ENCODE results near the gene NKX2-1.

NKX2-1 gene

DNA sequence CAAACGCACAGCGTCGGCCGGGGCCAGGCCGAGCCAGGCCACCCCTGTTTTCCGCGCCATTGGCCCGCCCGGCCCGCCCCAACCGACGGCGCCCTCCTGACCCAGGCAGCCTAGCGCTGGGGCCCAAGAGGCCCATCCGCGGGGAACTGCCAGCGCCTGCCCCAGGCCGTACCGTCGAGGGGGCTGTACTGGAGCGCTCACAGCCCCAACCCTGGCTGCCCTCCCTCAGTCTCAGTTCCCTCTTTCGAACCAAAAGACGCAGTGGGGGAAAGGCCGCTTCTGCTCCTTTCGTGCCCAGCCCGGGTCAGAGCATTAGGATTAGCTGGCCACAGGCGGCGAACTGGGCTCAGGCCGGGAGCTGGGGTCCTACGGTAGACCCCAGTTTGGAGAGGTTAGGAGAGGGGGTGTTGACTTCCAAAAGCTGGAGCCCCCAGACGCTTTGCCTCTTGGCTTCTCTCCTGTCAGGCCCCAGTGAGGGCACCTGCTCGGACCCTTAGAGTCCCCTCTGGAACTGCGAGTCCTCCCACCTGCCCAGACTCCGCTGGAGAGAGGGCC is 1.9 kb downstream of the NKX2-1 start:
- Histone ChIP-seq H4K20me1 (ENCODE audit: insufficient read depth, low read length) (no peaks in the 10 kb centered on the region), H3K4me3 (ENCODE audit: low read length) (no peak overlapping the region), H3K79me2 (ENCODE audit: low read length) (no peaks in the 10 kb centered on the region), H3K27ac (ENCODE audit: low read length) (no peak overlapping the region), H3K27me3 (replicated peaks; ENCODE audit: insufficient read depth, low read length) (no peaks in the 10 kb centered on the region), H2AFZ (ENCODE audit: low read length) (no peak overlapping the region), H3K9me3 (replicated peaks; ENCODE audit: insufficient read depth, low read length) (no peaks in the 10 kb centered on the region), H3K4me2 (ENCODE audit: low read depth, low read length) (no peak overlapping the region), H3F3A (ENCODE audit: insufficient read depth, low read length) (no peaks in the 10 kb centered on the region), H3K36me3 (replicated peaks; ENCODE audit: insufficient read depth, low read length) (no peaks in the 10 kb centered on the region), H3K4me1 (ENCODE audit: low read length) (no peaks in the 10 kb centered on the region), H3K9ac (ENCODE audit: low read length) (no peak overlapping the region), H3K9me2 (replicated peaks; ENCODE audit: insufficient read depth, low read length) (no peaks in the 10 kb centered on the region)
- TF ChIP-seq EZH2phosphoT487 (IDR thresholded peaks at IDR 0.05; ENCODE audit: low read length) (no peak), EZH2 (optimal IDR thresholded peaks at IDR 0.05; ENCODE audit: low read depth, low read length) (no peak)
- TF ChIP-seq, protein P1, sequence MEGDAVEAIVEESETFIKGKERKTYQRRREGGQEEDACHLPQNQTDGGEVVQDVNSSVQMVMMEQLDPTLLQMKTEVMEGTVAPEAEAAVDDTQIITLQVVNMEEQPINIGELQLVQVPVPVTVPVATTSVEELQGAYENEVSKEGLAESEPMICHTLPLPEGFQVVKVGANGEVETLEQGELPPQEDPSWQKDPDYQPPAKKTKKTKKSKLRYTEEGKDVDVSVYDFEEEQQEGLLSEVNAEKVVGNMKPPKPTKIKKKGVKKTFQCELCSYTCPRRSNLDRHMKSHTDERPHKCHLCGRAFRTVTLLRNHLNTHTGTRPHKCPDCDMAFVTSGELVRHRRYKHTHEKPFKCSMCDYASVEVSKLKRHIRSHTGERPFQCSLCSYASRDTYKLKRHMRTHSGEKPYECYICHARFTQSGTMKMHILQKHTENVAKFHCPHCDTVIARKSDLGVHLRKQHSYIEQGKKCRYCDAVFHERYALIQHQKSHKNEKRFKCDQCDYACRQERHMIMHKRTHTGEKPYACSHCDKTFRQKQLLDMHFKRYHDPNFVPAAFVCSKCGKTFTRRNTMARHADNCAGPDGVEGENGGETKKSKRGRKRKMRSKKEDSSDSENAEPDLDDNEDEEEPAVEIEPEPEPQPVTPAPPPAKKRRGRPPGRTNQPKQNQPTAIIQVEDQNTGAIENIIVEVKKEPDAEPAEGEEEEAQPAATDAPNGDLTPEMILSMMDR (IDR thresholded peaks at IDR 0.05; ENCODE audit: low read length): no peak
- DNase-seq: no peak

DNA sequence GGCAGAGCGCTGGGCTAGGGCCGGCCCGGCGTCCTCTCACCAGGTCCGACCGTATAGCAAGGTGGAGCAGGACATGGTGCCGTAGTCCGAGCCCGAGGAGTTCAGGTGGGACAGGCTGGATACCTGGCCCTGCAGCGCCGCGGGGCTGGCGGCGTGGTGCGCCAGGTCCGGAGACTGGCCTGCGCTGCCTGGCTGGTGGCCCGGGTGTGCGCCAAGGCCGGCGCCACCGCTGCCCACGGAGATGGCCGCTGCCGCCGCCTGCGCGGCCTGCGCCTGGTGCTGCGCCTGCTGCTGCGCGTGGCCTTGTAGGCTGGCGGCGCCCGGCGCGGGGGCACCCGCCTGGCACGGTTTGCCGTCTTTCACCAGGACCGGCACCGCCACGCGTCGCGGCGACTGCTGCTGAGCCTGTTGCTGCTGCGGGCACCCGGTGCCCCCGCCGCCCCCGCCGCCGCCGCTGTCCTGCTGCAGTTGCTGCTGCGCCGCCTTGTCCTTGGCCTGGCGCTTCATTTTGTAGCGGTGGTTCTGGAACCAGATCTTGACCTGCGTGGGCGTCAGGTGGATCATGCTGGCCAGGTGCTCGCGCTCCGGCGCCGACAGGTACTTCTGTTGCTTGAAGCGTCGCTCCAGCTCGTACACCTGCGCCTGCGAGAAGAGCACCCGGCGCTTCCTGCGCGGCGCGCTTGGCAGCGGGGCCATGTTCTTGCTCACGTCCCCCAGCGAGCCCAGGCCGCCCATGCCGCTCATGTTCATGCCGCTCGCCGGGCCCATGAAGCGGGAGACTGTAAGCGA is 2.6 kb downstream of the NKX2-1 start:
- H3K4me3 ChIP-seq (ENCODE audit: low read length): no peak overlapping the region
- H3F3A ChIP-seq (ENCODE audit: insufficient read depth, low read length): no peaks in the 10 kb centered on the region
- no peak overlapping the region for H3K27ac ChIP-seq (ENCODE audit: low read length)
- DNase-seq: no peak
- no peak overlapping the region for H3K4me2 ChIP-seq (ENCODE audit: low read depth, low read length)
- H3K36me3 ChIP-seq (replicated peaks; ENCODE audit: insufficient read depth, low read length): no peaks in the 10 kb centered on the region
- H4K20me1 ChIP-seq (ENCODE audit: insufficient read depth, low read length): no peaks in the 10 kb centered on the region
- H2AFZ ChIP-seq (ENCODE audit: low read length): no peak overlapping the region
- TF ChIP-seq EZH2 (optimal IDR thresholded peaks at IDR 0.05; ENCODE audit: low read depth, low read length) (no peak), EZH2phosphoT487 (IDR thresholded peaks at IDR 0.05; ENCODE audit: low read length) (no peak)
- TF ChIP-seq, protein P1 (IDR thresholded peaks at IDR 0.05; ENCODE audit: low read length): no peak
- no peaks in the 10 kb centered on the region for H3K9me3 ChIP-seq (replicated peaks; ENCODE audit: insufficient read depth, low read length)
- no peaks in the 10 kb centered on the region for H3K27me3 ChIP-seq (replicated peaks; ENCODE audit: insufficient read depth, low read length)
- H3K9ac ChIP-seq (ENCODE audit: low read length): no peak overlapping the region
- H3K79me2 ChIP-seq (ENCODE audit: low read length): no peaks in the 10 kb centered on the region
- H3K9me2 ChIP-seq (replicated peaks; ENCODE audit: insufficient read depth, low read length): no peaks in the 10 kb centered on the region
- H3K4me1 ChIP-seq (ENCODE audit: low read length): no peaks in the 10 kb centered on the region

DNA sequence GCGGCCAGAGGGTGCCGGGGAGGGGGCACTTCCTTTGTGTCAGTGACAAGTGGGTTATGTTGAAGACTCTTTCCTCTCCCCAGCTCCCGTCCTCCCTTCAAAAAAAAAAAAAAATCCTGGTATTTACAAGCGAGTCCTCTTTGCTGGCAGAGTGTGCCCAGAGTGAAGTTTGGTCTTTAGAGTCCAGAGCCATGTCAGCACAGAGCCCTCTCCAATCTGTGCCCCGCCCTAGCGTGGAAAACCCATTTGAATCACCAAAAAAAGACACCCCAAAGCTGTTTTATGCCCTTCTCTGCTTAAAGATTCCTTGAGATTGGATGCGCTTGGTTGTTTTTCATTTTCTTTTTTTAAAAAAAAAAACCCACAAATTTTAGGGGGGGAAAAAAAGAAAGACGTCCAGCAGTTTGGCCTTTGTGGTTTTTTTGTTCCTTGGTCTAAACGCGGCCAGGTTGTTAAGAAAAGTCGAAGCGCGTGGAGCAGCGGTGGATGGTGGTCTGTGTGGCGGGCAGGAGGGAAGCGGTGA is 3.3 kb downstream of the NKX2-1 start:
- Histone ChIP-seq H3K9me3 (replicated peaks; ENCODE audit: insufficient read depth, low read length) (no peaks in the 10 kb centered on the region), H3K4me1 (ENCODE audit: low read length) (no peaks in the 10 kb centered on the region), H3K9me2 (replicated peaks; ENCODE audit: insufficient read depth, low read length) (no peaks in the 10 kb centered on the region), H3K9ac (ENCODE audit: low read length) (no peak overlapping the region), H3K79me2 (ENCODE audit: low read length) (no peaks in the 10 kb centered on the region), H3K36me3 (replicated peaks; ENCODE audit: insufficient read depth, low read length) (no peaks in the 10 kb centered on the region), H3K4me2 (ENCODE audit: low read depth, low read length) (no peak overlapping the region), H4K20me1 (ENCODE audit: insufficient read depth, low read length) (no peaks in the 10 kb centered on the region), H3K27ac (ENCODE audit: low read length) (no peak overlapping the region), H3K4me3 (ENCODE audit: low read length) (no peak overlapping the region), H3K27me3 (replicated peaks; ENCODE audit: insufficient read depth, low read length) (no peaks in the 10 kb centered on the region), H3F3A (ENCODE audit: insufficient read depth, low read length) (no peaks in the 10 kb centered on the region), H2AFZ (ENCODE audit: low read length) (no peak overlapping the region)
- DNase-seq: no peak
- TF ChIP-seq EZH2 (optimal IDR thresholded peaks at IDR 0.05; ENCODE audit: low read depth, low read length) (no peak), EZH2phosphoT487 (IDR thresholded peaks at IDR 0.05; ENCODE audit: low read length) (no peak)
- TF ChIP-seq, protein P1 (IDR thresholded peaks at IDR 0.05; ENCODE audit: low read length): no peak

Data from MM.1S (cell line).